ENCODE data around the gene SH2D3A. TPM values are rescaled to one million over a fixed set of nuclear protein-coding genes. Genes with fewer than 3 reads are reported as not detected.
"Not testable (repeated sequence)": the region's sequence is repeated elsewhere in the genome, so short reads cannot be mapped to it uniquely, and the experiment has no call there.

Gene SH2D3A
- total and polyA plus RNA-seq, 7 experiments from 2014 or later: 27.9 to 64.7 (median 57.4) TPM

GRCh38 chr19:6801485-6802086 is 34.4 kb upstream of the SH2D3A start:
- Histone ChIP-seq H3K4me3 (ENCODE audit: low read length) (peak overlapping the region; percentile 67), H3K4me1 (ENCODE audit: control insufficient read depth in 2 of 2, insufficient read depth in 2 of 2, low read length in 2 of 2) (peaks cover 28 to 35% of the 10 kb centered on the region in 2 donors), H3K9me3 (ENCODE audit: control insufficient read depth in 2 of 3, low read length in 3 of 3) (no peaks in the 10 kb centered on the region), H3K27ac (ENCODE audit: low read depth, low read length) (peak overlapping the region; percentile 85), H3K36me3 (ENCODE audit: control insufficient read depth in 2 of 3, insufficient read depth in 3 of 3, low read length in 3 of 3) (no peaks in the 10 kb centered on the region), H3K27me3 (ENCODE audit: control insufficient read depth in 2 of 2, insufficient read depth in 2 of 2, low read length in 2 of 2) (no peaks in the 10 kb centered on the region)
- Mint-ChIP-seq H3K4me3 (peak overlapping the region; percentile 87 to 99 (median 94)), H3K9me3 (peaks cover 0 to under 1% (median 0%) of the 10 kb centered on the region in 11 donors), H3K27me3 (no peaks in the 10 kb centered on the region), H3K27ac (peak overlapping the region; percentile 93 to 99 (median 97)), H3K36me3 (peaks cover 2 to 35% (median 5%) of the 10 kb centered on the region in 5 donors), H3K4me1 (peaks cover 46 to 85% (median 68%) of the 10 kb centered on the region in 7 donors)
- peak; percentile 58 to 90 (median 85) for DNase-seq
- intact Hi-C loops (cut with micrococcal nuclease): loop anchor here (1.0 to 5.0 kb wide), 11 partner anchors 8 to 396 kb away; partner anchors contain the start of genes GPR108 (in 2 of the 2), SH2D3A (in 2 of the 2) and VAV1 (in 2 of the 2)
- ChIA-PET CTCF (interaction anchor here (0.9 to 2.2 kb wide), 3 partner anchors 22 to 34 kb away, joined by 3 to 7 read pairs (median 5); partner anchors contain the start of genes SH2D3A and VAV1), POLR2A (interaction anchor here (0.9 to 4.2 kb wide), 16 partner anchors 8 to 75 kb away, joined by 3 to 53 read pairs (median 8); partner anchors contain the start of genes GPR108, SH2D3A, TRIP10 and VAV1)
- peak; percentile 78 for ATAC-seq

DNA sequence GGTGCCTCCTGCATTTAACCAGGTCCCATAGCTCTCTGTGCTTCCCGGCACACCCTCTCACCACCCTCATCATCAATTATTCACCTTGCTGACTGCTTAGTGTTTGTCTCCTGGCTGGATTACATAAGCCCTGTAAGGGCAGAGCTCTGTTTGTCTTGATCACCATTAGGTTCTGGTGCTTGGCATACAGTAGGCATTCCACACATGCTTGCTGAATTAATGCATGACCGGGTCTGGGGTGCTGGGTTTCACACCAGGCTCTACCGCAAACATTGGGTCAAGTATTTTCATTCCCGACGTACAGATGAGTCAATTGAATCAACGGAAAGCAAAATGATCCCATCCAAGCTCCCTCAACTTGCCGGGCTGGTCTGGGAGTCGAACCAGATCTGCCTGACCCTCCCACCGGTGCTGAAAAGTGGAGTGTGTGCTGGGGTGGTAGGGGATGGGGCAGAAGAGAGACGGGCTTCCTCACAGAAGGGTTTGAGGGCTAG is 33.8 kb upstream of the SH2D3A start:
- Mint-ChIP-seq H3K27me3 (no peaks in the 10 kb centered on the region), H3K9me3 (peaks cover 0 to 1% (median 0%) of the 10 kb centered on the region in 11 donors)
- ATAC-seq: no peak

GRCh38 chr19:6800160-6800790 is 33.0 kb upstream of the SH2D3A start:
- intact Hi-C loops (cut with micrococcal nuclease): loop anchor here in 1 of 2 donors (5.0 kb wide), 2 partner anchors 37 to 397 kb away; no protein-coding TSS in a partner anchor
- ATAC-seq; H3K9me3 ChIP-seq (ENCODE audit: control insufficient read depth in 2 of 3, low read length in 3 of 3); H3K36me3 ChIP-seq (ENCODE audit: control insufficient read depth in 2 of 3, insufficient read depth in 3 of 3, low read length in 3 of 3); H3K27me3 ChIP-seq (ENCODE audit: control insufficient read depth in 2 of 2, insufficient read depth in 2 of 2, low read length in 2 of 2); DNase-seq; H3K27me3 Mint-ChIP-seq; H3K9me3 Mint-ChIP-seq: not testable (repeated sequence)
- Mint-ChIP-seq H3K27ac (peak overlapping the region; percentile 93 to 99 (median 97)), H3K4me3 (peak overlapping the region; percentile 87 to 99 (median 94)), H3K36me3 (peaks cover 5 to 40% (median 13%) of the 10 kb centered on the region in 5 donors), H3K4me1 (peaks cover 54 to 90% (median 72%) of the 10 kb centered on the region in 7 donors)
- CTCF ChIA-PET: interaction anchor here (0.6 to 2.2 kb wide), 6 partner anchors 17 to 94 kb away, joined by 3 to 7 read pairs (median 4); partner anchors contain the start of genes SH2D3A and VAV1
- H3K4me1 ChIP-seq (ENCODE audit: control insufficient read depth in 2 of 2, insufficient read depth in 2 of 2, low read length in 2 of 2): peaks cover 28 to 42% of the 10 kb centered on the region in 2 donors
- H3K27ac ChIP-seq (ENCODE audit: low read depth, low read length): peak overlapping the region; percentile 85
- H3K4me3 ChIP-seq (ENCODE audit: low read length): peak overlapping the region; percentile 67
- POLR2A ChIA-PET: interaction anchor here (0.6 to 4.2 kb wide), 14 partner anchors 9 to 284 kb away, joined by 3 to 53 read pairs (median 9); partner anchors contain the start of genes GPR108, SH2D3A, TRIP10 and VAV1

More for the DNA sequence above, 33.8 kb upstream of the SH2D3A start:
- Histone ChIP-seq H3K4me1 (ENCODE audit: control insufficient read depth in 2 of 2, insufficient read depth in 2 of 2, low read length in 2 of 2) (peaks cover 28 to 41% of the 10 kb centered on the region in 2 donors), H3K27ac (ENCODE audit: low read depth, low read length) (peak overlapping the region; percentile 85), H3K36me3 (ENCODE audit: control insufficient read depth in 2 of 3, insufficient read depth in 3 of 3, low read length in 3 of 3) (peaks cover 0 to 5% (median 0%) of the 10 kb centered on the region in 3 experiments), H3K9me3 (ENCODE audit: control insufficient read depth in 2 of 3, low read length in 3 of 3) (no peaks in the 10 kb centered on the region), H3K27me3 (ENCODE audit: control insufficient read depth in 2 of 2, insufficient read depth in 2 of 2, low read length in 2 of 2) (no peaks in the 10 kb centered on the region), H3K4me3 (ENCODE audit: low read length) (peak overlapping the region; percentile 67)
- Mint-ChIP-seq H3K36me3 (peaks cover 5 to 37% (median 8%) of the 10 kb centered on the region in 5 donors), H3K4me3 (peak overlapping the region; percentile 87 to 99 (median 94)), H3K27ac (peak overlapping the region; percentile 93 to 99 (median 97)), H3K4me1 (peaks cover 48 to 86% (median 69%) of the 10 kb centered on the region in 7 donors)
- peak in 3 of 9 donors; percentile 17 to 21 (median 18) for DNase-seq
- intact Hi-C loops (cut with micrococcal nuclease): loop anchor here (1.0 to 5.0 kb wide), 9 partner anchors 8 to 396 kb away; partner anchors contain the start of genes GPR108 (in 2 of the 2), SH2D3A (in 2 of the 2) and VAV1 (in 2 of the 2)
- ChIA-PET POLR2A (interaction anchor here (0.6 to 4.2 kb wide), 18 partner anchors 8 to 283 kb away, joined by 3 to 53 read pairs (median 6); partner anchors contain the start of genes GPR108, SH2D3A, TRIP10 and VAV1), CTCF (interaction anchor here (0.9 to 2.2 kb wide), 3 partner anchors 22 to 33 kb away, joined by 3 to 7 read pairs (median 5); partner anchors contain the start of genes SH2D3A and VAV1)

- H3K4me1 Mint-ChIP-seq: peaks cover 60 to 92% (median 78%) of the 10 kb centered on the region in 7 donors
- DNase-seq (no peak), ATAC-seq (no peak)
- no peaks in the 10 kb centered on the region for H3K27me3 Mint-ChIP-seq
- Histone ChIP-seq H3K4me1 (ENCODE audit: control insufficient read depth in 2 of 2, insufficient read depth in 2 of 2, low read length in 2 of 2) (peaks cover 21 to 51% of the 10 kb centered on the region in 2 donors), H3K27me3 (ENCODE audit: control insufficient read depth in 2 of 2, insufficient read depth in 2 of 2, low read length in 2 of 2) (no peaks in the 10 kb centered on the region), H3K27ac (ENCODE audit: low read depth, low read length) (no peak overlapping the region), H3K9me3 (ENCODE audit: control insufficient read depth in 2 of 3, low read length in 3 of 3) (no peaks in the 10 kb centered on the region), H3K36me3 (ENCODE audit: control insufficient read depth in 2 of 3, insufficient read depth in 3 of 3, low read length in 3 of 3) (peaks cover 0 to 16% (median 0%) of the 10 kb centered on the region in 3 experiments), H3K4me3 (ENCODE audit: low read length) (no peak overlapping the region)
- H3K4me3 Mint-ChIP-seq: peak overlapping the region in 3 of 10 donors; percentile 18 to 54 (median 25)
- POLR2A ChIA-PET: interaction anchor here (0.5 to 1.0 kb wide), 4 partner anchors 30 to 162 kb away, joined by 3 to 4 read pairs (median 4); partner anchors contain the start of gene SH2D3A
- peaks cover 0 to 11% (median 2%) of the 10 kb centered on the region in 11 donors for H3K9me3 Mint-ChIP-seq
- H3K27ac Mint-ChIP-seq: peak overlapping the region in 7 of 9 donors; percentile 76 to 90 (median 87)
- H3K36me3 Mint-ChIP-seq: peaks cover 5 to 54% (median 31%) of the 10 kb centered on the region in 5 donors
- CTCF ChIA-PET: interaction anchor here (0.6 kb wide), 1 partner anchor 29 kb away, joined by 3 read pairs; no protein-coding TSS in a partner anchor
- intact Hi-C loops (cut with micrococcal nuclease): no loop called here
Measured at GRCh38 chr19:6797646-6798045, 30.4 kb upstream of the SH2D3A start.

- Histone ChIP-seq H3K4me1 (ENCODE audit: control insufficient read depth in 2 of 2, insufficient read depth in 2 of 2, low read length in 2 of 2) (peaks cover 17 to 58% of the 10 kb centered on the region in 2 donors), H3K36me3 (ENCODE audit: control insufficient read depth in 2 of 3, insufficient read depth in 3 of 3, low read length in 3 of 3) (peaks cover 0 to 16% (median 10%) of the 10 kb centered on the region in 3 experiments), H3K9me3 (ENCODE audit: control insufficient read depth in 2 of 3, low read length in 3 of 3) (no peaks in the 10 kb centered on the region), H3K4me3 (ENCODE audit: low read length) (no peak overlapping the region), H3K27me3 (ENCODE audit: control insufficient read depth in 2 of 2, insufficient read depth in 2 of 2, low read length in 2 of 2) (no peaks in the 10 kb centered on the region), H3K27ac (ENCODE audit: low read depth, low read length) (peak overlapping the region; percentile 53)
- Mint-ChIP-seq H3K4me3 (peak overlapping the region in 7 of 10 donors; percentile 2 to 74 (median 32)), H3K9me3 (peaks cover 0 to 11% (median 2%) of the 10 kb centered on the region in 11 donors), H3K36me3 (peaks cover 8 to 64% (median 40%) of the 10 kb centered on the region in 5 donors), H3K27me3 (no peaks in the 10 kb centered on the region), H3K27ac (peak overlapping the region in 8 of 9 donors; percentile 81 to 90 (median 87)), H3K4me1 (peaks cover 65 to 98% (median 82%) of the 10 kb centered on the region in 7 donors)
- ATAC-seq (no peak), DNase-seq (no peak)
- POLR2A ChIA-PET: no interaction called here
- intact Hi-C loops (cut with micrococcal nuclease): no loop called here
- CTCF ChIA-PET: interaction anchor here (0.7 kb wide), 1 partner anchor 128 kb away, joined by 3 read pairs; no protein-coding TSS in a partner anchor
Measured at GRCh38 chr19:6796278-6796677, 29.0 kb upstream of the SH2D3A start.

All from naive thymus-derived CD4-positive, alpha-beta T cell (primary cell).